Hepatocyte (in vitro differentiated cells): ENCODE data around the gene DEFB123. TPM values are rescaled to one million over a fixed set of nuclear protein-coding genes. Genes with fewer than 3 reads are reported as not detected.

Experiments
- DNase-seq: peaks from one replicate; pipeline ENCODE4 v3.0.0-alpha.2; 2016; ENCODE audit warnings: low spot score
- H2AFZ ChIP-seq: fragments of 200-600 bp; sonication (generic); 2 replicates; pipeline ENCODE4 v1.6.0; 2016; ENCODE audit warnings: antibody characterized with exemption, mild to moderate bottlenecking
- H3K27ac ChIP-seq: fragments of 200-600 bp; sonication (generic); 2 replicates; pipeline ENCODE4 v1.5.1; 2016; ENCODE audit warnings: mild to moderate bottlenecking
- H3K27me3 ChIP-seq: fragments of 200-600 bp; sonication (generic); 2 replicates; pipeline ENCODE4 v1.6.1; 2016
- H3K36me3 ChIP-seq: fragments of 200-600 bp; sonication (generic); replicated peaks from 2 replicates; pipeline ENCODE4 v1.5.1; 2016; ENCODE audit warnings: low read depth; ENCODE audit not compliant: insufficient read depth
- H3K4me1 ChIP-seq: fragments of 200-600 bp; sonication (generic); 2 replicates; pipeline ENCODE4 v1.5.1; 2016; ENCODE audit warnings: mild to moderate bottlenecking, moderate library complexity; ENCODE audit not compliant: insufficient read depth
- H3K4me2 ChIP-seq: fragments of 200-600 bp; sonication (generic); 2 replicates; pipeline ENCODE4 v1.6.0; 2016
- H3K4me3 ChIP-seq: fragments of 200-600 bp; sonication (generic); 2 replicates; pipeline ENCODE4 v1.5.1; 2016; ENCODE audit warnings: mild to moderate bottlenecking
- H3K79me2 ChIP-seq: fragments of 200-600 bp; sonication (generic); 2 replicates; pipeline ENCODE4 v1.6.0; 2017; ENCODE audit warnings: mild to moderate bottlenecking
- H3K9me2 ChIP-seq: fragments of 200-600 bp; sonication (generic); replicated peaks from 2 replicates; pipeline ENCODE4 v1.6.0; 2017; ENCODE audit warnings: mild to moderate bottlenecking; ENCODE audit not compliant: insufficient read depth
- H3K9me3 ChIP-seq: fragments of 200-600 bp; sonication (generic); 2 replicates; pipeline ENCODE4 v1.5.1; 2016; ENCODE audit warnings: low read depth, mild to moderate bottlenecking
- H4K20me1 ChIP-seq: fragments of 200-600 bp; sonication (generic); 2 replicates; pipeline ENCODE4 v1.6.0; 2016; ENCODE audit warnings: mild to moderate bottlenecking; ENCODE audit not compliant: insufficient read depth, poor library complexity, severe bottlenecking
- CTCF ChIP-seq: fragments of 200-600 bp; sonication (generic); IDR thresholded peaks from 2 replicates; pipeline ENCODE4 v1.5.1; 2016; ENCODE audit warnings: antibody characterized with exemption, mild to moderate bottlenecking; ENCODE audit not compliant: poor library complexity
- EZH2 ChIP-seq: fragments of 200-600 bp; sonication (generic); IDR thresholded peaks from 2 replicates; pipeline ENCODE4 v1.6.1; 2016; ENCODE audit warnings: antibody characterized with exemption, mild to moderate bottlenecking, borderline replicate concordance
- EZH2phosphoT487 ChIP-seq: fragments of 200-600 bp; sonication (generic); IDR thresholded peaks from one replicate; pipeline ENCODE4 v1.6.1; 2018; ENCODE audit warnings: antibody characterized with exemption, mild to moderate bottlenecking, low read depth, moderate library complexity; ENCODE audit not compliant: unreplicated experiment, severe bottlenecking
- WGBS: methylation state at CpG from one replicate; pipeline ENCODE4 v1.1.6; 2016; ENCODE audit warnings: low lambda C conversion rate; ENCODE audit errors: missing lambda C conversion rate; 5-methylcytosine and 5-hydroxymethylcytosine counted together
- polyA plus RNA-seq: library from polyadenylated mRNA; unstranded; fragments of >200 nt; fragmentation: Nextera tagmentation; extraction: Ambion mirVana; gene quantifications from 2 replicates; pipeline ENCODE4 v1.2.1, GENCODE V29; 2016
- total RNA-seq: library from RNA; depleted of rRNA; stranded (reverse); fragments of >200 nt; gene quantifications from 2 replicates; pipeline ENCODE4 v1.2.3, GENCODE V29; 2014

DEFB123 gene
- total and polyA plus RNA-seq, 2 experiments from 2014 or later: not detected

DNA sequence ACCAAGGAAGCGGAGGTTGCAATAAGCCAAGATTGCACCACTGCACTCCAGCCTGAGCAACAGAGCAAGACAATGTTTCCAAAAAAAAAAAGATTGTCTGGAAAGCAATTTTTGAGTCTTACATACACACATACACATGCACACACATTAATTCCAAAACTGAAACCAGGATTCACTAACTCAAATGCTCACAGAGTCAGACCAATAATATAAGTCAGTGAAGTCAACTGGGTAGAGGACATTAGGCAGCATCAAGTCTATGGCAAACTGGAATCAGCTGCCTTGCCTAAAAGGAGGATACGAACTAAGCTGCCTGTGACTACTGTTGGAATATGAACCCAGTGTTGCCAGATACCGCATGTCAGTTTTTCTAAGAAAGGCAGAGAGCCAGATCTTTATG lies 50.3 kb downstream of the DEFB123 start:
- Histone ChIP-seq H3K79me2 (no peaks in the 10 kb centered on the region), H3K27me3 (no peaks in the 10 kb centered on the region), H3K9me3 (no peaks in the 10 kb centered on the region), H3K4me2 (no peak overlapping the region), H3K27ac (no peak overlapping the region), H4K20me1 (no peaks in the 10 kb centered on the region), H3K4me1 (no peaks in the 10 kb centered on the region), H3K9me2 (no peaks in the 10 kb centered on the region), H3K36me3 (no peaks in the 10 kb centered on the region), H2AFZ (no peak overlapping the region), H3K4me3 (no peak overlapping the region)
- 88% methylated on average over 3 of the region's 3 CpGs for WGBS
- DNase-seq: no peak
- TF ChIP-seq CTCF (no peak), EZH2phosphoT487 (no peak), EZH2 (no peak)

- no peak overlapping the region for H3K27ac ChIP-seq
- no peaks in the 10 kb centered on the region for H3K36me3 ChIP-seq
- H3K79me2 ChIP-seq: no peaks in the 10 kb centered on the region
- peak; percentile 48 for DNase-seq
- WGBS: 28% methylated on average over 2 of the region's 2 CpGs
- no peaks in the 10 kb centered on the region for H3K27me3 ChIP-seq
- H2AFZ ChIP-seq: no peak overlapping the region
- H3K4me2 ChIP-seq: no peak overlapping the region
- TF ChIP-seq EZH2 (no peak), CTCF (peak; percentile 41), EZH2phosphoT487 (no peak)
- H4K20me1 ChIP-seq: no peaks in the 10 kb centered on the region
- H3K9me3 ChIP-seq: no peaks in the 10 kb centered on the region
- no peak overlapping the region for H3K4me3 ChIP-seq
- no peaks in the 10 kb centered on the region for H3K4me1 ChIP-seq
- H3K9me2 ChIP-seq: no peaks in the 10 kb centered on the region
Measured at GRCh38 chr20:31494131-31494530, 53.7 kb downstream of the DEFB123 start.

- DNase-seq: peak; percentile 52
- peak overlapping the region; percentile 44 for H3K27ac ChIP-seq
- H3K79me2 ChIP-seq: no peaks in the 10 kb centered on the region
- no peak for TF ChIP-seq EZH2
- no peak for TF ChIP-seq EZH2phosphoT487
- no peak for TF ChIP-seq CTCF
- WGBS: 67% methylated on average over 15 of the region's 15 CpGs
- no peaks in the 10 kb centered on the region for H3K4me1 ChIP-seq
- peak overlapping the region; percentile 23 for H3K4me2 ChIP-seq
- H3K9me2 ChIP-seq: no peaks in the 10 kb centered on the region
- no peaks in the 10 kb centered on the region for H3K27me3 ChIP-seq
- no peak overlapping the region for H2AFZ ChIP-seq
- H3K9me3 ChIP-seq: no peaks in the 10 kb centered on the region
- no peak overlapping the region for H3K4me3 ChIP-seq
- no peaks in the 10 kb centered on the region for H4K20me1 ChIP-seq
- H3K36me3 ChIP-seq: no peaks in the 10 kb centered on the region
Measured at GRCh38 chr20:31496761-31497295, 56.4 kb downstream of the DEFB123 start.
